Sigmoid colon (tissue), 7 donors: ENCODE data around the gene ELF4. TPM values are rescaled to one million over a fixed set of nuclear protein-coding genes. Genes with fewer than 3 reads are reported as not detected.
A peak's percentile ranks its signal among the peaks of the same experiment; 100 is the strongest.

Source experiments
- DNase-seq: peaks from one replicate; pipeline ENCODE4 v3.0.0-alpha.2; 2019
- H3K27ac ChIP-seq, 4 donors: fragments of 200-600 bp; sonication (generic); one replicate each; pipeline ENCODE4 v1.5.1; 2016 to 2019; ENCODE audit warnings: mild to moderate bottlenecking in 1 of 4
- H3K27me3 ChIP-seq, 3 donors: fragments of 200-600 bp; sonication (generic); one replicate each; pipeline ENCODE4 v1.5.1; 2019; ENCODE audit warnings: mild to moderate bottlenecking in 1 of 3
- H3K36me3 ChIP-seq, 4 donors: fragments of 200-600 bp; sonication (generic); one replicate each; pipeline ENCODE4 v1.5.1; 2016 to 2019
- H3K4me1 ChIP-seq, 4 donors: fragments of 200-600 bp; sonication (generic); one replicate each; pipeline ENCODE4 v1.5.1; 2017 to 2019
- H3K4me3 ChIP-seq, 4 donors: fragments of 200-600 bp; sonication (generic); one replicate each; pipeline ENCODE4 v1.5.1; 2017 to 2019; ENCODE audit warnings: mild to moderate bottlenecking in 2 of 4, moderate library complexity in 1 of 4
- H3K9me3 ChIP-seq, 4 donors: fragments of 200-600 bp in 3 of 4; sonication (generic) in 3 of 4; one replicate each; pipeline versions ENCODE4 v1.5.1 to v1.6.1; 2013 to 2019
- CTCF ChIP-seq, 4 experiments: fragments of 450-650 bp in 3 of 4; fragments of 200-600 bp in 1 of 4; IDR thresholded peaks; one replicate each; pipeline ENCODE4 v1.5.1; 2016 to 2019; ENCODE audit warnings: antibody characterized with exemption in 4 of 4, mild to moderate bottlenecking in 3 of 4, moderate library complexity in 2 of 4
- EP300 ChIP-seq, 4 donors: sonication (generic); formaldehyde crosslinking; IDR thresholded peaks; one replicate each; pipeline ENCODE4 v1.6.1; 2017; ENCODE audit warnings: antibody characterized with exemption in 4 of 4
- POLR2A ChIP-seq, 2 donors: fragments of 450-650 bp; IDR thresholded peaks; one replicate each; pipeline ENCODE4 v1.6.1; 2016; ENCODE audit warnings: antibody characterized with exemption in 2 of 2, mild to moderate bottlenecking in 2 of 2, moderate library complexity in 2 of 2
- POLR2AphosphoS5 ChIP-seq, 4 donors: sonication (generic); formaldehyde crosslinking; IDR thresholded peaks; one replicate each; pipeline ENCODE4 v1.6.1; 2017; ENCODE audit warnings: antibody characterized with exemption in 4 of 4
- WGBS, 2 donors: extraction: QIAGEN DNeasy Blood & Tissue Kit; methylation state at CpG; one replicate each; pipeline ENCODE4 v1.1.7; 2013; 5-methylcytosine and 5-hydroxymethylcytosine counted together
- intact Hi-C: fragments of 100-400 bp; cut with DNase I; formaldehyde crosslinking; loops from one replicate; pipeline ENCODE4 v1.15.1; 2023
- polyA plus RNA-seq, 3 donors: library from polyadenylated mRNA; stranded (reverse); fragments of 200-250 nt; gene quantifications; one replicate each; pipeline ENCODE4 v1.2.3, GENCODE V29; 2013
- total RNA-seq, 4 donors: library from RNA; depleted of rRNA; stranded (reverse); fragments of >200 nt; gene quantifications; one replicate each; pipeline ENCODE4 v1.1.0, GENCODE V29; 2016
- donor health status: healthy with polysubstance abuse.
- donor health status: Bipolar disorder and iron deficiency.
- donor health status: healthy.

Gene ELF4
- total and polyA plus RNA-seq, 7 donors, result 4.6 to 25.9 (median 7.8) TPM

DNA sequence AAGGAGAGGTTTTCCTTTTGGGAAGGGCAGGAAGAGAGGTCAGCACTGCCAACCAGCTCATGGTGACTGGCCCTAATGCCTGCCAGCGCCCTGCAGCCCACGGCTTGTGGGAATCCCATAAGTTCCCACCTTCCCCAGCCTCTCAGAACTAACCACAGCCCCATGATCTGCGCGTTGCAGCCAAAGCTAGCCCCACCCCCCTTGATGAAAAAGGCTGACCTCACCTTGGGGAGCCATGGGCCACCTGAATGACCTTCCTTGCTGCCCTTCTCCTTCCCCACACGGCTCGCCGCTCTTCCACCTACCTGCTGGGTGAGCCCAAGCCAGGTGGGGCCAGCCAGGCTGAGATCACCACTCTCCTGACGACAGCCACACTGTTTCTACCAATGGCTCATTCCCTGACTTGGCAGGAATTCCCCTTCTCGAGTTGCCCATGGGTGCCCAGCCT, 3.9 kb upstream of the ELF4 start:
- Histone ChIP-seq H3K27ac (no peak overlapping the region), H3K4me1 (peaks cover 0 to 19% (median 10%) of the 10 kb centered on the region in 4 donors), H3K4me3 (no peak overlapping the region), H3K36me3 (no peaks in the 10 kb centered on the region), H3K27me3 (no peaks in the 10 kb centered on the region), H3K9me3 (no peaks in the 10 kb centered on the region)
- TF ChIP-seq CTCF (IDR thresholded peaks at IDR 0.05), result no peak
- TF ChIP-seq POLR2A (IDR thresholded peaks at IDR 0.05), result no peak
- intact Hi-C loops, result no loop called here
- no peak for DNase-seq
- 79 to 88% methylated on average over 9 of the region's 9 CpGs for WGBS, 2 donors

- Histone ChIP-seq H3K27me3 (no peaks in the 10 kb centered on the region), H3K27ac (peak overlapping the region; percentile 83 to 88 (median 86)), H3K4me1 (peaks cover 0 to 14% (median 8%) of the 10 kb centered on the region in 4 donors), H3K4me3 (peak overlapping the region in 3 of 4 donors; percentile 62 to 71 (median 68)), H3K9me3 (no peaks in the 10 kb centered on the region), H3K36me3 (no peaks in the 10 kb centered on the region)
- intact Hi-C loops, result no loop called here
- WGBS, 2 donors, result 34 to 46% methylated on average over 43 of the region's 43 CpGs
- TF ChIP-seq CTCF (IDR thresholded peaks at IDR 0.05) (no peak), POLR2AphosphoS5 (IDR thresholded peaks at IDR 0.05) (no peak), POLR2A (IDR thresholded peaks at IDR 0.05) (no peak), EP300 (IDR thresholded peaks at IDR 0.05) (no peak)
- DNase-seq, result no peak
These were observed 1.2 kb upstream of the ELF4 start for GRCh38 chrX:130111220-130112154.

DNA sequence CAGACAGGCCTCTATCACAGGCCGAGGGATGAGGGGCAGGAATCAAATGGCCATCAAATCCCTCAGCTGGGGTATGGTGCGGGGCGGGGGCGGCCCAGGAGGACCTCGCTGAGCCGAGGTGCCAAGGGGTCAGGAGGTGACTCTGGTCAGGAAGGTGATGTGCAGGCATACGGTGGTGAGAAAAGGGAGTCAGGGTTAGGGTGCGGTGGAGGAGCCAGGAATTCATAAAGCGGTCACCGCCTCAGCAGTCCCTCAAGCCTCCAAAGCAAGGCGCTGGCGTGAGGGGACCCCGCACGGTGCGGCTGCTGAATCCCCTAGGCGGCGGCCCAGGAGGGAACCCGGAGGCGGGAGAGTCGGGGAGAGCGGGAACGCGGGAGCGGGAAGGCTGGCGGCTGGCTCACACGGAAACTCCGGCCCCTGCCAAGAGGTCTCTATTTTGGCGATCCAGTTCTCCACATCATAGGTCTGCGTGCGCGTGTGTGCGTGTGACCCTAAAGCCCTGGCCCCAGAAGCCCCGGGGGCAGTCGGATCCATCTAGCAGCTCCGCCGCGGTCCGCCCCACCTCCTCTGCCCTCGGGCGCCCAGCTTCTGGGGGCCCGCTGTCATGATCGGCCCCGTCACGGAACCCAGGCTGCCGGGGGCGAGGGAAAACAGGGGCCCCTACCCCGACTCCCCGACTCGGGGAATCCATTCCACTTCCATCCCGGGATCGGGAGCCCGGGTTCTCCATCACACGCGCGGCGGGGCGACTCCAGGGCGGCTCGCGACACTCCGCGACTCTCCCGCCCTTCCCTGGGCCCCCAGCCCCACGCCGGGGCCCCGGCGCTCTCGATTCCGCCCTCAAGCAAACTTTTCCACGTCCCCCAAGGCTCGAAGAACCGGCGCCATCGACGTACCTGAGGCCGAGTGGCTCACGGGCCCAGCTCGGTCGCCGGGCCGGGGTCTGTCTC, 593 bp downstream of the ELF4 start:
- intact Hi-C loops, result no loop called here
- Histone ChIP-seq H3K4me3 (peak overlapping the region; percentile 61 to 71 (median 65)), H3K9me3 (no peaks in the 10 kb centered on the region), H3K36me3 (no peaks in the 10 kb centered on the region), H3K27ac (peak overlapping the region; percentile 83 to 88 (median 86)), H3K27me3 (no peaks in the 10 kb centered on the region), H3K4me1 (peaks cover 0 to 14% (median 8%) of the 10 kb centered on the region in 4 donors)
- TF ChIP-seq POLR2AphosphoS5 (IDR thresholded peaks at IDR 0.05) (peak in 1 of 4 donors; percentile 7), EP300 (IDR thresholded peaks at IDR 0.05) (no peak)
- DNase-seq, result peak; percentile 69
- 0 to 2% methylated on average over 81 of the region's 81 CpGs for WGBS, 2 donors

GRCh38 chrX:130108647-130109428, 1.5 kb downstream of the ELF4 start:
- H3K4me3 ChIP-seq, result peak overlapping the region; percentile 61 to 71 (median 65)
- no peaks in the 10 kb centered on the region for H3K9me3 ChIP-seq
- DNase-seq, result no peak
- peak overlapping the region; percentile 83 to 88 (median 86) for H3K27ac ChIP-seq
- peaks cover 0 to 14% (median 8%) of the 10 kb centered on the region in 4 donors for H3K4me1 ChIP-seq
- intact Hi-C loops, result no loop called here
- no peaks in the 10 kb centered on the region for H3K27me3 ChIP-seq
- H3K36me3 ChIP-seq, result no peaks in the 10 kb centered on the region
- TF ChIP-seq CTCF (IDR thresholded peaks at IDR 0.05) (no peak), POLR2A (IDR thresholded peaks at IDR 0.05) (no peak), EP300 (IDR thresholded peaks at IDR 0.05) (no peak), POLR2AphosphoS5 (IDR thresholded peaks at IDR 0.05) (no peak)
- WGBS, 2 donors, result 9 to 24% methylated on average over 9 of the region's 9 CpGs
